Measurements from ENCODE around the gene HOXB1. TPM values are rescaled to one million over a fixed set of nuclear protein-coding genes. Genes with fewer than 3 reads are reported as not detected.

HOXB1 gene
- total RNA-seq, 6 donors from 2014 or later: not detected

DNA sequence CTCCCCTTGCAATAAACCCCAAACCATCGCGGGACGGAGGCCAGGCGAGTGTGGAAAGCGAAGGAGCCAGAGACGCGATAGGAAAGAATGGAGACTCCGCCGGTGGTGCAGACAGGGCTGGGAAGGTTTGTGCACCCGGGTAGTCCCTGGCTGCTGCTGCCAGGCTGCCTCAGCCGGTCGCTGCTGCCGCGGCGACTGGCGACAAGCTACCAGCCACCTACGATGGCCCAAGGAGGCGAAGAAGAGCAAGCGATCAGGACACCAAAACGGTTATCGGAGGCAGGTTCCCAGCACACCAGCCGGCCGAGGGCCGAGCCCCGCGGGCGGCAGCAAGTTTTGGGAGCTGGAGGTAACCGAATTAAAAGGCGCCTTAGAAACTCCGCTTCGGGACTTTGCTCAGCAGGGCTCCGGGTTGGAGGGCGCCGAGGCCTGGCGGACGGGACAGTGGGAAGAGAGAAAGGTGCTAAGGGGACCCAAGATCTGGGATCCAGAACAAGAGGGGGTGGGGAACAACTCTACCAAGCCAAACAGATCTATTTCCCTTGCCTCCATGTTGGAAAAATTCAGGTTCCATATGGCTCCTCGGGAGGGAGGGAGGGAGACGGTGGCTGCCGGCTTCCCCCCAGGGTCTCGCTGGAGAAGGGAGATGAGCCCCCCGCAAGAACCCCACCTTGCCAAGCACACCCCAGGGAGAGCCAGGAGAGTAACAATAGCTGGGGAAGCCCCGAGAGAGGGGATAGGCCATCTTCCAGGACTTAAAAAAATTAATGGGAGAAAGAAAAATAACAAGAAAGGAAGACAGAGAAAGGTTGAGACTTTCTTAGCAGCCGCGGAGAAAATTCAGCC lies 23.8 kb upstream of the HOXB1 start:
- TF ChIP-seq EP300 (IDR thresholded peaks at IDR 0.05): no peak
- TF ChIP-seq POLR2AphosphoS5 (IDR thresholded peaks at IDR 0.05): no peak
- TF ChIP-seq CTCF (IDR thresholded peaks at IDR 0.05): no peak
- no peak for TF ChIP-seq POLR2A (IDR thresholded peaks at IDR 0.05)
- 42 to 49% methylated on average over 26 to 44 of the region's 44 CpGs for WGBS, 2 donors
- peaks cover 2 to 17% (median 6%) of the 10 kb centered on the region in 4 donors for H3K4me1 ChIP-seq
- H3K27me3 ChIP-seq: peaks cover 0 to 29% (median 13%) of the 10 kb centered on the region in 4 donors
- H3K36me3 ChIP-seq: no peaks in the 10 kb centered on the region
- H3K4me3 ChIP-seq: peak overlapping the region in 3 of 4 donors; percentile 14 to 40 (median 33)
- no peaks in the 10 kb centered on the region for H3K9me3 ChIP-seq
- peak overlapping the region; percentile 56 to 86 (median 72) for H3K27ac ChIP-seq
- no peak for ATAC-seq (ENCODE audit: low FRiP score in 2 of 2)
- DNase-seq: peak in 1 of 2 donors; percentile 79

- peaks cover 0 to 29% (median 13%) of the 10 kb centered on the region in 4 donors for H3K27me3 ChIP-seq
- WGBS, 2 donors: 55 to 60% methylated on average over 1 of the region's 1 CpG
- peak overlapping the region; percentile 60 to 86 (median 76) for H3K27ac ChIP-seq
- no peak for TF ChIP-seq CTCF (IDR thresholded peaks at IDR 0.05)
- TF ChIP-seq EP300 (IDR thresholded peaks at IDR 0.05): no peak
- no peak for TF ChIP-seq POLR2A (IDR thresholded peaks at IDR 0.05)
- no peak for TF ChIP-seq POLR2AphosphoS5 (IDR thresholded peaks at IDR 0.05)
- no peaks in the 10 kb centered on the region for H3K36me3 ChIP-seq
- no peak for ATAC-seq (ENCODE audit: low FRiP score in 2 of 2)
- peaks cover 2 to 17% (median 6%) of the 10 kb centered on the region in 4 donors for H3K4me1 ChIP-seq
- no peak for DNase-seq
- peak overlapping the region in 2 of 4 donors; percentile 33 to 40 for H3K4me3 ChIP-seq
- no peaks in the 10 kb centered on the region for H3K9me3 ChIP-seq
These were observed 23.0 kb upstream of the HOXB1 start for GRCh38 chr17:48553826-48554225.

- Histone ChIP-seq H3K27me3 (peaks cover 0 to 29% (median 13%) of the 10 kb centered on the region in 4 donors), H3K4me1 (peaks cover 2 to 17% (median 6%) of the 10 kb centered on the region in 4 donors), H3K4me3 (peak overlapping the region in 2 of 4 donors; percentile 33 to 40)
These were observed 22.4 kb upstream of the HOXB1 start for GRCh38 chr17:48553190-48553547.

GRCh38 chr17:48552466-48553189 lies 21.8 kb upstream of the HOXB1 start:
- DNase-seq: no peak
- TF ChIP-seq POLR2A (IDR thresholded peaks at IDR 0.05): peak in 1 of 4 donors; percentile 55
- no peak for TF ChIP-seq EP300 (IDR thresholded peaks at IDR 0.05)
- TF ChIP-seq POLR2AphosphoS5 (IDR thresholded peaks at IDR 0.05): peak in 1 of 2 donors; percentile 19
- TF ChIP-seq CTCF (IDR thresholded peaks at IDR 0.05): no peak
- 30 to 34% methylated on average over 8 to 11 of the region's 11 CpGs for WGBS, 2 donors
- ATAC-seq (ENCODE audit: low FRiP score in 2 of 2): peak; percentile 73
- no peaks in the 10 kb centered on the region for H3K36me3 ChIP-seq
- H3K4me1 ChIP-seq: peaks cover 2 to 17% (median 7%) of the 10 kb centered on the region in 4 donors
- peak overlapping the region in 2 of 4 donors; percentile 33 to 40 for H3K4me3 ChIP-seq
- peak overlapping the region; percentile 64 to 86 (median 76) for H3K27ac ChIP-seq
- peaks cover 0 to 29% (median 13%) of the 10 kb centered on the region in 4 donors for H3K27me3 ChIP-seq
- no peaks in the 10 kb centered on the region for H3K9me3 ChIP-seq

More at GRCh38 chr17:48553190-48553547, 22.4 kb upstream of the HOXB1 start:
- Histone ChIP-seq H3K9me3 (no peaks in the 10 kb centered on the region), H3K27ac (peak overlapping the region; percentile 29 to 86 (median 76)), H3K36me3 (no peaks in the 10 kb centered on the region)
- 46 to 51% methylated on average over 5 of the region's 5 CpGs for WGBS, 2 donors
- no peak for TF ChIP-seq POLR2A (IDR thresholded peaks at IDR 0.05)
- no peak for TF ChIP-seq CTCF (IDR thresholded peaks at IDR 0.05)
- TF ChIP-seq POLR2AphosphoS5 (IDR thresholded peaks at IDR 0.05): no peak
- TF ChIP-seq EP300 (IDR thresholded peaks at IDR 0.05): no peak
- ATAC-seq (ENCODE audit: low FRiP score in 2 of 2) (no peak), DNase-seq (no peak)

Data from upper lobe of left lung (tissue), 6 donors.